D721Med (cell line): ENCODE data around the gene NEDD4.
"Not testable (repeated sequence)": the region's sequence is repeated elsewhere in the genome, so short reads cannot be mapped to it uniquely, and the experiment has no call there.

Experiments
- DNase-seq: peaks from one replicate; pipeline ENCODE4 v3.0.0; 2011; ENCODE audit warnings: low spot score; ENCODE audit not compliant: insufficient read length
- FAIRE-seq: peaks from 2 replicates; lab custom pipeline; 2011; peaks lifted over from hg19 to GRCh38; lab: Jason Lieb, UNC
- TF ChIP-seq, protein P1 (sequence below): IDR thresholded peaks from 2 replicates; pipeline ENCODE4 v1.5.1; 2012; ENCODE audit warnings: mild to moderate bottlenecking, control low read depth; ENCODE audit not compliant: insufficient read depth; ENCODE audit errors: missing control alignments

The NEDD4 gene

GRCh38 chr15:56019819-56020486 lies 26.5 kb upstream of the NEDD4 start:
- FAIRE-seq (no peak), DNase-seq (no peak)
- TF ChIP-seq, protein P1, sequence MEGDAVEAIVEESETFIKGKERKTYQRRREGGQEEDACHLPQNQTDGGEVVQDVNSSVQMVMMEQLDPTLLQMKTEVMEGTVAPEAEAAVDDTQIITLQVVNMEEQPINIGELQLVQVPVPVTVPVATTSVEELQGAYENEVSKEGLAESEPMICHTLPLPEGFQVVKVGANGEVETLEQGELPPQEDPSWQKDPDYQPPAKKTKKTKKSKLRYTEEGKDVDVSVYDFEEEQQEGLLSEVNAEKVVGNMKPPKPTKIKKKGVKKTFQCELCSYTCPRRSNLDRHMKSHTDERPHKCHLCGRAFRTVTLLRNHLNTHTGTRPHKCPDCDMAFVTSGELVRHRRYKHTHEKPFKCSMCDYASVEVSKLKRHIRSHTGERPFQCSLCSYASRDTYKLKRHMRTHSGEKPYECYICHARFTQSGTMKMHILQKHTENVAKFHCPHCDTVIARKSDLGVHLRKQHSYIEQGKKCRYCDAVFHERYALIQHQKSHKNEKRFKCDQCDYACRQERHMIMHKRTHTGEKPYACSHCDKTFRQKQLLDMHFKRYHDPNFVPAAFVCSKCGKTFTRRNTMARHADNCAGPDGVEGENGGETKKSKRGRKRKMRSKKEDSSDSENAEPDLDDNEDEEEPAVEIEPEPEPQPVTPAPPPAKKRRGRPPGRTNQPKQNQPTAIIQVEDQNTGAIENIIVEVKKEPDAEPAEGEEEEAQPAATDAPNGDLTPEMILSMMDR: no peak

DNA sequence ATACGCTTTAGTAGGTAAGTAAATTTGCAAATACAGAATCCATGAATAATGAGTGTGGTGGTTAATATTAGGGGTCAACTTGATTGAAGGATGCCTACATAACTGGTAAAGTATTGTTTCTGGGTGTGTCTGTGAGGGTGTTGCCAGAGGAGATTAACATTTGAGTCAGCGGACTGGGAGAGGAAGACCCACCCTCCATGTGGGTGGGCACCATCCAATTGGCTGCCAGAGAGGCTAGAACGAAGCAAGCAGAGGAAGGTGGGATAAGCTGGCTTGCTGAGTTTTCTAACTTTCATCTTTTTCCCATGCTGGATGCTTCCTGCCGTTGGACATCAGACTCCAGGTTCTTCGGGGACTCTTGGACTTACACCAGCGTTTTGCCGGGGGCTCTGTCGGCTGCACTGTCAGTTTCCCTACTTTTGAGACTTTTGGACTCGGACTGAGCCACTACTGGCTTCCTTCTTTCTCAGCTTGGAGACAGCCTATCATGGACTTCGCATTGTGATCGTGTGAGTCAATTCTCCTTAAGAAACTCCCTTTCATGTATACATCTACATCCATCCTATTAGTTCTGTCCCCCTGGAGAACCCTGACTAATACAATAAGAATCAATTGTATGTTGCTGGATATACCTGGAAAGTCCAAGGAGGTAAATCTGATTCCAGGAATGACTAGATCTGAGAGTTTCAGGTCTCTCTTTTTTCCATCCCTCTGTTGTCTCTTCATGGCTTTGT lies 25.8 kb upstream of the NEDD4 start:
- DNase-seq: no peak
- no peak for FAIRE-seq
- TF ChIP-seq, protein P1: no peak

GRCh38 chr15:56017920-56018319 lies 24.5 kb upstream of the NEDD4 start:
- DNase-seq (no peak), FAIRE-seq (no peak)
- TF ChIP-seq, protein P1: no peak

DNA sequence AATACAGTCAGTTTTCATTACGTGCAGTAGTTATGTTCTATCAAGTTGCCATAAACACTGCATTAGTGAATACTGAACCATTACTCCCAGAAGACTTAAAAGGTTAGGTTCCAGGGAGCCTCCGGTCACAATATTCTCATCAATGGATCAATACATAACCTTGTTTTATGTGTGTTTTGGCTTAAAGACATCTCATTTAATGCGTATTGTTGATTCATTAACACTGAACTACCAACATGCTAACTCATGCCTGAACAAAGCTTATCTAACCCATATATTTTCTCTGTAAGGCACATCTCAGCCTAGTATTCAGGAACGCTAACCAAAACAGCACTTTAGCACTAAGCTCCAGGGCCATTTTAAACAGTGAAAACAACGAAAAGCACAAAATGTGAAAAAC lies 24.1 kb upstream of the NEDD4 start:
- DNase-seq (no peak), FAIRE-seq (no peak)
- TF ChIP-seq, protein P1: no peak

- DNase-seq (no peak), FAIRE-seq (no peak)
- TF ChIP-seq, protein P1: no peak
Measured at GRCh38 chr15:56016281-56016680, 22.9 kb upstream of the NEDD4 start.

GRCh38 chr15:56014677-56015076 lies 21.3 kb upstream of the NEDD4 start:
- no peak for FAIRE-seq
- TF ChIP-seq, protein P1: no peak
- DNase-seq: no peak

GRCh38 chr15:56007053-56007452 lies 13.6 kb upstream of the NEDD4 start:
- not testable (repeated sequence) for FAIRE-seq, DNase-seq

GRCh38 chr15:56006371-56006770 lies 13.0 kb upstream of the NEDD4 start:
- not testable (repeated sequence) for DNase-seq, FAIRE-seq

GRCh38 chr15:56004281-56004680 lies 10.9 kb upstream of the NEDD4 start:
- not testable (repeated sequence) for FAIRE-seq, DNase-seq

- FAIRE-seq, DNase-seq: not testable (repeated sequence)
Measured at GRCh38 chr15:56003777-56004176, 10.4 kb upstream of the NEDD4 start.

DNA sequence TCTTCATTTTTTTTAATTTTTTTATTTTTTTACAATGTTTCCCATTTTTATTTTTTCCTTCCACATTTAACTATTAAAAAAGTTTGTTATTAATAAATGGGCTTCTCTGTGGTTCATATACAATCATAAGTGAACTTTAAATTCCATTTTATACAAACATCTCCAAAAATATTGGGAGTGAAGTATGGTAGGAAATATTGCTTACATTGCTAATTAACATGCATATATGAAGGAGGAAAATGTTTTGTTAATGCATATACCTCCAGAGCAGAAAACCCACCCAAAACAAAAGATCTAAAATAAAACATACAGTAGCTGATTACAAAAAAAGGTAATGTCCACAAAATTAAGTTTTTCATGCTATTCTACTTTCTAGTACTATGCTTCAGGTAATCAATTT lies 9.9 kb upstream of the NEDD4 start:
- DNase-seq, FAIRE-seq: not testable (repeated sequence)
